ENCODE data around the gene ANKRD11.
A peak's percentile ranks its signal among the peaks of the same experiment; 100 is the strongest.
"Not testable (repeated sequence)": the region's sequence is repeated elsewhere in the genome, so short reads cannot be mapped to it uniquely, and the experiment has no call there.

The ANKRD11 gene

GRCh38 chr16:89450537-89450936, 39.8 kb downstream of the ANKRD11 start:
- DNase-seq (ENCODE audit: low spot score) = no peak

- no peak for DNase-seq (ENCODE audit: low spot score)
Observed at GRCh38 chr16:89449726-89450335, 40.5 kb downstream of the ANKRD11 start.

- no peak for DNase-seq (ENCODE audit: low spot score)
Observed at GRCh38 chr16:89448656-89449055, 41.7 kb downstream of the ANKRD11 start.

GRCh38 chr16:89446975-89447293, 43.4 kb downstream of the ANKRD11 start:
- DNase-seq (ENCODE audit: low spot score) = no peak

GRCh38 chr16:89446136-89446974, 44.0 kb downstream of the ANKRD11 start:
- no peak for DNase-seq (ENCODE audit: low spot score)

GRCh38 chr16:89445166-89445565, 45.2 kb downstream of the ANKRD11 start:
- no peak for DNase-seq (ENCODE audit: low spot score)

GRCh38 chr16:89444728-89445127, 45.6 kb downstream of the ANKRD11 start:
- no peak for DNase-seq (ENCODE audit: low spot score)

- no peak for DNase-seq (ENCODE audit: low spot score)
Observed at GRCh38 chr16:89444151-89444723, 46.1 kb downstream of the ANKRD11 start.

GRCh38 chr16:89443727-89444084, 46.7 kb downstream of the ANKRD11 start:
- DNase-seq (ENCODE audit: low spot score) = no peak

- DNase-seq (ENCODE audit: low spot score) = peak; percentile 81
Observed at GRCh38 chr16:89442990-89443726, 47.2 kb downstream of the ANKRD11 start.

- no peak for DNase-seq (ENCODE audit: low spot score)
Observed at GRCh38 chr16:89442588-89442987, 47.8 kb downstream of the ANKRD11 start.

GRCh38 chr16:89439659-89440058, 50.7 kb downstream of the ANKRD11 start:
- no peak for DNase-seq (ENCODE audit: low spot score)

- DNase-seq (ENCODE audit: low spot score) = no peak
Observed at GRCh38 chr16:89437991-89438390, 52.4 kb downstream of the ANKRD11 start.

GRCh38 chr16:89437251-89437987, 52.9 kb downstream of the ANKRD11 start:
- DNase-seq (ENCODE audit: low spot score) = no peak

GRCh38 chr16:89436366-89436765, 54.0 kb downstream of the ANKRD11 start:
- DNase-seq (ENCODE audit: low spot score) = no peak

- not testable (repeated sequence) for DNase-seq (ENCODE audit: low spot score)
Observed at GRCh38 chr16:89435059-89435458, 55.3 kb downstream of the ANKRD11 start.

GRCh38 chr16:89434490-89434889, 55.9 kb downstream of the ANKRD11 start:
- no peak for DNase-seq (ENCODE audit: low spot score)

GRCh38 chr16:89433363-89433984, 56.9 kb downstream of the ANKRD11 start:
- DNase-seq (ENCODE audit: low spot score) = not testable (repeated sequence)

- no peak for DNase-seq (ENCODE audit: low spot score)
Observed at GRCh38 chr16:89431630-89432029, 58.7 kb downstream of the ANKRD11 start.

- peak; percentile 34 for DNase-seq (ENCODE audit: low spot score)
Observed at GRCh38 chr16:89431158-89431584, 59.2 kb downstream of the ANKRD11 start.

- DNase-seq (ENCODE audit: low spot score) = no peak
Observed at GRCh38 chr16:89430436-89431157, 59.8 kb downstream of the ANKRD11 start.

All from hematopoietic multipotent progenitor cell treated with erythropoietin and hydrocortisone succinate and interleukin-3 and kit ligand, for 17 days (in vitro differentiated cells).